Body of pancreas (tissue), 4 donors: Measurements from ENCODE around the gene DGLUCY.

Experiments used
- POLR2A ChIP-seq, 3 donors: fragments of 450-650 bp; IDR thresholded peaks; one replicate each; pipeline ENCODE4 v1.6.1; 2016; ENCODE audit warnings: antibody characterized with exemption in 3 of 3, mild to moderate bottlenecking in 2 of 3
- TF ChIP-seq, protein P1 (sequence below), 7 experiments: fragments of 450-650 bp in 4 of 7; fragments of 200-600 bp in 3 of 7; sonication (generic) in 3 of 7; IDR thresholded peaks; one replicate each; pipeline ENCODE4 v1.5.1; 2016 to 2019; ENCODE audit warnings: antibody characterized with exemption in 7 of 7

DNA sequence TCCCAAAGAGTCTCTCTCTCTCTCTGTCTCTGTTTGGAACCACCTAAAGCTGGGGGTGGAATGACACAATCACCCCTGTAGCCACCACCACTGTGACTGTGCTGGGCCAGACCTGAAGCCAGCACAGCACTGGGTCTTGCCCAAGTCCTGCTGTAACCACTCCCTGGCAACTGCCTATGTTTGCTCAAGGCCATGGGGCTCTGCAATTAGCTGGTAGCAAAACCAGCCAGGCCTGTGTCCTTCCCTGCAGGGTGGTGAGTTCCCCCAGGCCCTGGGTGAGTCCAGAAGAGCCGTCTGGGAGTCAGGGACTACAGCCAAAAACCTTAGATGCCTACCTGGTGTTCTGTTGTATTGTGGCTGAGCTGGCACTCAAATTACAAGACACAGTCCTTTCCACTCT is 50.8 kb downstream of the DGLUCY start:
- TF ChIP-seq, protein P1, sequence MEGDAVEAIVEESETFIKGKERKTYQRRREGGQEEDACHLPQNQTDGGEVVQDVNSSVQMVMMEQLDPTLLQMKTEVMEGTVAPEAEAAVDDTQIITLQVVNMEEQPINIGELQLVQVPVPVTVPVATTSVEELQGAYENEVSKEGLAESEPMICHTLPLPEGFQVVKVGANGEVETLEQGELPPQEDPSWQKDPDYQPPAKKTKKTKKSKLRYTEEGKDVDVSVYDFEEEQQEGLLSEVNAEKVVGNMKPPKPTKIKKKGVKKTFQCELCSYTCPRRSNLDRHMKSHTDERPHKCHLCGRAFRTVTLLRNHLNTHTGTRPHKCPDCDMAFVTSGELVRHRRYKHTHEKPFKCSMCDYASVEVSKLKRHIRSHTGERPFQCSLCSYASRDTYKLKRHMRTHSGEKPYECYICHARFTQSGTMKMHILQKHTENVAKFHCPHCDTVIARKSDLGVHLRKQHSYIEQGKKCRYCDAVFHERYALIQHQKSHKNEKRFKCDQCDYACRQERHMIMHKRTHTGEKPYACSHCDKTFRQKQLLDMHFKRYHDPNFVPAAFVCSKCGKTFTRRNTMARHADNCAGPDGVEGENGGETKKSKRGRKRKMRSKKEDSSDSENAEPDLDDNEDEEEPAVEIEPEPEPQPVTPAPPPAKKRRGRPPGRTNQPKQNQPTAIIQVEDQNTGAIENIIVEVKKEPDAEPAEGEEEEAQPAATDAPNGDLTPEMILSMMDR (IDR thresholded peaks at IDR 0.05) = no peak
- no peak for TF ChIP-seq POLR2A (IDR thresholded peaks at IDR 0.05)
